Measurements from ENCODE around the gene DGKE. TPM values are rescaled to one million over a fixed set of nuclear protein-coding genes. Genes with fewer than 3 reads are reported as not detected.

Gene DGKE
- total and polyA plus RNA-seq, 2 donors from 2014 or later, result 1.9 to 8.7 TPM

DNA sequence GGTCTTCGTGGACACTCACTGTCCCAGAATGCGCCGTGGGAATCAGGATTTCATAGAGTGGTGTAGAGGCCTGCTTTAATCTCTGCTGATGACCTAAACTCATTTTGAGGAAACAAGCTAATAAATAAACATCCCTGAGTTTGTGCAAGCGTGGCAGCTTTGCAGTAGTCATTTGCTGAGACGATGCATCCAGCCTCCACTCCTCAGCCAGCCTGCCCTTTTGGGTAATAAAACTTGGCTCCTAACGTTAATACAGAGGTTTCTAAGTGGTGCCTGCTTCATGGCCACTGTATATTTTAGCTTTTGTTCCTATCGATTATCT is 1.3 kb downstream of the DGKE start:
- intact Hi-C loops (cut with DNase I), result no loop called here
- Histone ChIP-seq H3K9ac (ENCODE audit: low read length in 3 of 3) (peak overlapping the region in 1 of 3 donors; percentile 0), H3K27ac (ENCODE audit: low read depth in 2 of 2, low read length in 2 of 2) (no peak overlapping the region), H3K27me3 (ENCODE audit: control insufficient read depth, insufficient read depth, low read length) (no peaks in the 10 kb centered on the region), H3K4me3 (ENCODE audit: low read length in 3 of 3) (peak overlapping the region; percentile 5 to 71 (median 30)), H3K9me3 (ENCODE audit: control insufficient read depth in 2 of 3, insufficient read depth in 1 of 3, low read length in 3 of 3) (no peaks in the 10 kb centered on the region), H3K36me3 (ENCODE audit: control insufficient read depth in 2 of 3, insufficient read depth in 3 of 3, low read length in 3 of 3) (no peaks in the 10 kb centered on the region), H3K4me1 (ENCODE audit: control insufficient read depth in 2 of 3, insufficient read depth in 2 of 3, low read depth in 1 of 3, low read length in 3 of 3) (peaks cover 0 to 12% (median 4%) of the 10 kb centered on the region in 3 donors)
- TF ChIP-seq, protein P1, sequence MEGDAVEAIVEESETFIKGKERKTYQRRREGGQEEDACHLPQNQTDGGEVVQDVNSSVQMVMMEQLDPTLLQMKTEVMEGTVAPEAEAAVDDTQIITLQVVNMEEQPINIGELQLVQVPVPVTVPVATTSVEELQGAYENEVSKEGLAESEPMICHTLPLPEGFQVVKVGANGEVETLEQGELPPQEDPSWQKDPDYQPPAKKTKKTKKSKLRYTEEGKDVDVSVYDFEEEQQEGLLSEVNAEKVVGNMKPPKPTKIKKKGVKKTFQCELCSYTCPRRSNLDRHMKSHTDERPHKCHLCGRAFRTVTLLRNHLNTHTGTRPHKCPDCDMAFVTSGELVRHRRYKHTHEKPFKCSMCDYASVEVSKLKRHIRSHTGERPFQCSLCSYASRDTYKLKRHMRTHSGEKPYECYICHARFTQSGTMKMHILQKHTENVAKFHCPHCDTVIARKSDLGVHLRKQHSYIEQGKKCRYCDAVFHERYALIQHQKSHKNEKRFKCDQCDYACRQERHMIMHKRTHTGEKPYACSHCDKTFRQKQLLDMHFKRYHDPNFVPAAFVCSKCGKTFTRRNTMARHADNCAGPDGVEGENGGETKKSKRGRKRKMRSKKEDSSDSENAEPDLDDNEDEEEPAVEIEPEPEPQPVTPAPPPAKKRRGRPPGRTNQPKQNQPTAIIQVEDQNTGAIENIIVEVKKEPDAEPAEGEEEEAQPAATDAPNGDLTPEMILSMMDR (IDR thresholded peaks at IDR 0.05; ENCODE audit: borderline replicate concordance, extremely low read depth, insufficient read depth), result no peak
- DNase-seq (no peak), FAIRE-seq (no peak)

DNA sequence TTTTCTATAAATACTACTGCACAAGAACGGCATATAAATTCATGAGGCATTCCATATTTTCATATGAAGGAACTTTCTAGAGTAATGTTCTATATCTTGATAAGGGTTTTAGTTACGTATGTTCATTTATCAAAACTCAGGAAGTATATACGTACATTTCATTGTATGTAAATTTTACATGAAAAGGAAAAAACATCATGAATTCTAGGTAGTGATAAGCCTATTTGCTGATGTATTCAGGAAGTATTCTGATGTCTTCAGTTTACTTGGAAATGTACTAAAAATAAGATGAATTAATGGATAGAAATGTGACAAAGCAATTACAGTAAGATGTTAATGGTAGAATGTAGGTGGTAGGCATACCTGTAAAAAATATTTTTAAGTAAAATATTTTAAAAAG is 4.7 kb downstream of the DGKE start:
- intact Hi-C loops (cut with DNase I), result no loop called here
- TF ChIP-seq, protein P1 (IDR thresholded peaks at IDR 0.05; ENCODE audit: borderline replicate concordance, extremely low read depth, insufficient read depth), result no peak
- FAIRE-seq (no peak), DNase-seq (no peak)
- Histone ChIP-seq H3K4me1 (ENCODE audit: control insufficient read depth in 2 of 3, insufficient read depth in 2 of 3, low read depth in 1 of 3, low read length in 3 of 3) (peaks cover 0 to 5% (median 0%) of the 10 kb centered on the region in 3 donors), H3K4me3 (ENCODE audit: low read length in 3 of 3) (peak overlapping the region in 1 of 3 donors; percentile 8), H3K36me3 (ENCODE audit: control insufficient read depth in 2 of 3, insufficient read depth in 3 of 3, low read length in 3 of 3) (no peaks in the 10 kb centered on the region), H3K27me3 (ENCODE audit: control insufficient read depth, insufficient read depth, low read length) (no peaks in the 10 kb centered on the region), H3K27ac (ENCODE audit: low read depth in 2 of 2, low read length in 2 of 2) (no peak overlapping the region), H3K9ac (ENCODE audit: low read length in 3 of 3) (no peak overlapping the region), H3K9me3 (ENCODE audit: control insufficient read depth in 2 of 3, insufficient read depth in 1 of 3, low read length in 3 of 3) (no peaks in the 10 kb centered on the region)

DNA sequence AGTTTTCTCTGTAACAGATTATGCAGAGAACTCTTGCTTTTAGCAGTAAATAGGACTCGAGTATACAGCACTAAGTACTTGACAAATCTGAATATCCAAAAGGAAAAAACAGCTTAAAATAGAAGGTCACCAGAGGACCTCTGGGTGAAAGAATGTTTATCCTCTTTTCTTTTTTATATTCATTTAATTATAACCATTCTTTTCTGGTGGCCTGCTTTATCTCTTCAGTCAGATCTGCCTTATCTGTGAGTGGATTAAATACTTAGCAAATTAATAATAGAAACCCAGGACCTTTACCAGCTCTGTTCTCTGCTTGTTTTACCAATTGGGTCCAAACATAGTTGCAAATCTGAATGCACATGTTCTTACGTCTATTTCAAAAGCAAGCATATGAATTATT is 8.6 kb downstream of the DGKE start:
- H3K4me1 ChIP-seq (ENCODE audit: control insufficient read depth in 2 of 3, insufficient read depth in 2 of 3, low read depth in 1 of 3, low read length in 3 of 3), result peaks cover 0 to 3% (median 0%) of the 10 kb centered on the region in 3 donors
- no peak overlapping the region for H3K4me3 ChIP-seq (ENCODE audit: low read length in 3 of 3)
- no peaks in the 10 kb centered on the region for H3K27me3 ChIP-seq (ENCODE audit: control insufficient read depth, insufficient read depth, low read length)
- no peaks in the 10 kb centered on the region for H3K36me3 ChIP-seq (ENCODE audit: control insufficient read depth in 2 of 3, insufficient read depth in 3 of 3, low read length in 3 of 3)
- no peak overlapping the region for H3K27ac ChIP-seq (ENCODE audit: low read depth in 2 of 2, low read length in 2 of 2)
- FAIRE-seq (no peak), DNase-seq (no peak)
- TF ChIP-seq, protein P1 (IDR thresholded peaks at IDR 0.05; ENCODE audit: borderline replicate concordance, extremely low read depth, insufficient read depth), result no peak
- no peaks in the 10 kb centered on the region for H3K9me3 ChIP-seq (ENCODE audit: control insufficient read depth in 2 of 3, insufficient read depth in 1 of 3, low read length in 3 of 3)
- no peak overlapping the region for H3K9ac ChIP-seq (ENCODE audit: low read length in 3 of 3)
- intact Hi-C loops (cut with DNase I), result no loop called here

DNA sequence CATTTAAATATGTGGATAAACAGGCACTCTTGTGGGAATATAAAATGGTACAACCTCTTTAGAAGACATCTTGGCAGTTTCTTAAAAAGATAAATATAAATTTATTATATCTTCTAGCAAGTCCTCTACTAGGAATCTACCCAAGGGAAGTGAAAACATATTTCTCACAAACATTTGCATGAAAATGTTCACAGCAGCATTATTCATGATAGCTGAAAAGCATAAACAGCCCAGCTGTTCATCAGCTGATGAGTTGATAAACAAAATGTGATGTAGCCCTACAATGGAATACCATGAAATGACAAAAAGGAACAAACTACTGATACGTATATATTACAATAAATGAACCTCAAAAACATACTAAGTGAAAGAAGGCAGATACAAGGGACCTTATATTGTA is 12.0 kb downstream of the DGKE start:
- H3K4me1 ChIP-seq (ENCODE audit: control insufficient read depth in 2 of 3, insufficient read depth in 2 of 3, low read depth in 1 of 3, low read length in 3 of 3), result peaks cover 0 to 3% (median 0%) of the 10 kb centered on the region in 3 donors
- DNase-seq, result no peak
- H3K36me3 ChIP-seq (ENCODE audit: control insufficient read depth in 2 of 3, insufficient read depth in 3 of 3, low read length in 3 of 3), result peaks cover 0 to 3% (median 0%) of the 10 kb centered on the region in 3 donors
- no peak overlapping the region for H3K4me3 ChIP-seq (ENCODE audit: low read length in 3 of 3)
- TF ChIP-seq, protein P1 (IDR thresholded peaks at IDR 0.05; ENCODE audit: borderline replicate concordance, extremely low read depth, insufficient read depth), result no peak
- FAIRE-seq, result no peak
- no peak overlapping the region for H3K27ac ChIP-seq (ENCODE audit: low read depth in 2 of 2, low read length in 2 of 2)
- H3K9ac ChIP-seq (ENCODE audit: low read length in 3 of 3), result no peak overlapping the region
- intact Hi-C loops (cut with DNase I), result no loop called here
- no peaks in the 10 kb centered on the region for H3K9me3 ChIP-seq (ENCODE audit: control insufficient read depth in 2 of 3, insufficient read depth in 1 of 3, low read length in 3 of 3)
- no peaks in the 10 kb centered on the region for H3K27me3 ChIP-seq (ENCODE audit: control insufficient read depth, insufficient read depth, low read length)
